ENCODE measurements around the gene OTOP3.

DNA sequence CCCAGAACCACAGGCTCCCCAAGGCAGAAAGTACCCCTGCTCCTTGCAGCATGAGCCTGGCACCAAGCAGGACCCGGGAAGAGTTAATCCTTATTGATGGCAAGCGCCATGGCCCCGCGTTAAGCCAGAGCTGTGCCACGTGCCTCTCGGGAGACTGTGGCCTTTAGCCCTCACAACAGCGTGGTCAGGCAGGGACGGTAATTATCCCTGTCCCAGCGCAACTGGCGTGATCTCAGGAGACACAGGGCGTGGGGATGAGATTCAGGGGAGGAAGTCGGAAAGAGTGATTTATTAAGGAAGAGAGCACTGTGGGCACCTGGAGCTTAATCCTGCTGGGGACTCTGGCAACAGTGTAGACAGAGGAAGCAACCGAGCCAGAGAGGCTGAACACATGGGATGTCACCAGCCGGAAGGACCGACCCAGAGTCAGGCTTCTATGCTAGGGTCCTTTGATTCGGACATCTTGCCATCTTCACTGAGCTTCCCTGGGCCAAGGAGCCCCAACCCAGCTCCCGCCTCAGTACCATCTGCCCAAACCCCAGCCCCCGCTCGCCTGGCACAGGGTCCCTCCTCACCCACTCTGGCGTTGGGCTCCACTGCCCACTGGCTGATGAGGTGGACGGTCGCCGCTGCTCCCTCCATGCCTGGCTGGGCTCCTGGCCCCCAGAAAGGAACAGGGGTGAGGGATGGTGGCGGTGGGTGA, 16.9 kb downstream of the OTOP3 start:
- TF ChIP-seq CTCF (conservative IDR thresholded peaks at IDR 0.05; ENCODE audit: low read depth in 2 of 2) (no peak), EZH2phosphoT487 (IDR thresholded peaks at IDR 0.05; ENCODE audit: unreplicated experiment) (no peak), EZH2 (IDR thresholded peaks at IDR 0.05; ENCODE audit: low read depth, unreplicated experiment) (no peak), CREB1 (CRISPR knock-in tag; IDR thresholded peaks at IDR 0.05; ENCODE audit: low read depth) (no peak), POLR2AphosphoS5 (IDR thresholded peaks at IDR 0.05; ENCODE audit: low read depth) (no peak), ETS1 (IDR thresholded peaks at IDR 0.05) (no peak), ZNF331 (CRISPR knock-in tag; IDR thresholded peaks at IDR 0.05; ENCODE audit: low read depth) (no peak), JUNB (IDR thresholded peaks at IDR 0.05; ENCODE audit: unreplicated experiment) (no peak)
- TF ChIP-seq, protein P1, sequence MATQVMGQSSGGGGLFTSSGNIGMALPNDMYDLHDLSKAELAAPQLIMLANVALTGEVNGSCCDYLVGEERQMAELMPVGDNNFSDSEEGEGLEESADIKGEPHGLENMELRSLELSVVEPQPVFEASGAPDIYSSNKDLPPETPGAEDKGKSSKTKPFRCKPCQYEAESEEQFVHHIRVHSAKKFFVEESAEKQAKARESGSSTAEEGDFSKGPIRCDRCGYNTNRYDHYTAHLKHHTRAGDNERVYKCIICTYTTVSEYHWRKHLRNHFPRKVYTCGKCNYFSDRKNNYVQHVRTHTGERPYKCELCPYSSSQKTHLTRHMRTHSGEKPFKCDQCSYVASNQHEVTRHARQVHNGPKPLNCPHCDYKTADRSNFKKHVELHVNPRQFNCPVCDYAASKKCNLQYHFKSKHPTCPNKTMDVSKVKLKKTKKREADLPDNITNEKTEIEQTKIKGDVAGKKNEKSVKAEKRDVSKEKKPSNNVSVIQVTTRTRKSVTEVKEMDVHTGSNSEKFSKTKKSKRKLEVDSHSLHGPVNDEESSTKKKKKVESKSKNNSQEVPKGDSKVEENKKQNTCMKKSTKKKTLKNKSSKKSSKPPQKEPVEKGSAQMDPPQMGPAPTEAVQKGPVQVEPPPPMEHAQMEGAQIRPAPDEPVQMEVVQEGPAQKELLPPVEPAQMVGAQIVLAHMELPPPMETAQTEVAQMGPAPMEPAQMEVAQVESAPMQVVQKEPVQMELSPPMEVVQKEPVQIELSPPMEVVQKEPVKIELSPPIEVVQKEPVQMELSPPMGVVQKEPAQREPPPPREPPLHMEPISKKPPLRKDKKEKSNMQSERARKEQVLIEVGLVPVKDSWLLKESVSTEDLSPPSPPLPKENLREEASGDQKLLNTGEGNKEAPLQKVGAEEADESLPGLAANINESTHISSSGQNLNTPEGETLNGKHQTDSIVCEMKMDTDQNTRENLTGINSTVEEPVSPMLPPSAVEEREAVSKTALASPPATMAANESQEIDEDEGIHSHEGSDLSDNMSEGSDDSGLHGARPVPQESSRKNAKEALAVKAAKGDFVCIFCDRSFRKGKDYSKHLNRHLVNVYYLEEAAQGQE (IDR thresholded peaks at IDR 0.05; ENCODE audit: unreplicated experiment) = no peak

All from GM23338 (cell line).